GM23248 (cell line): Measurements from ENCODE around the gene CEL. TPM values are rescaled to one million over a fixed set of nuclear protein-coding genes. Genes with fewer than 3 reads are reported as not detected.

Experiments
- DNase-seq: peaks from one replicate; pipeline ENCODE4 v3.0.0-alpha.2; 2015
- H2AFZ ChIP-seq: fragments of 200-600 bp; sonication (generic); 2 replicates; pipeline ENCODE4 v1.6.1; 2016; ENCODE audit warnings: antibody characterized with exemption
- H3F3A ChIP-seq: fragments of 200-600 bp; sonication (generic); 2 replicates; pipeline ENCODE4 v1.6.1; 2016; ENCODE audit warnings: mild to moderate bottlenecking, antibody characterized with exemption, mixed run types; ENCODE audit not compliant: insufficient read depth
- H3K27ac ChIP-seq: fragments of 200-600 bp; sonication (generic); 2 replicates; pipeline ENCODE4 v1.5.1; 2016; ENCODE audit warnings: mild to moderate bottlenecking
- H3K27me3 ChIP-seq: fragments of 200-600 bp; sonication (generic); replicated peaks from 2 replicates; pipeline ENCODE4 v1.6.1; 2016; ENCODE audit warnings: mild to moderate bottlenecking; ENCODE audit not compliant: insufficient read depth
- H3K36me3 ChIP-seq: fragments of 200-600 bp; sonication (generic); 2 replicates; pipeline ENCODE4 v1.6.1; 2016; ENCODE audit warnings: low read depth, mild to moderate bottlenecking
- H3K4me1 ChIP-seq: fragments of 200-600 bp; sonication (generic); 2 replicates; pipeline ENCODE4 v1.6.1; 2016; ENCODE audit warnings: mild to moderate bottlenecking; ENCODE audit not compliant: insufficient read depth
- H3K4me2 ChIP-seq: fragments of 200-600 bp; sonication (generic); one replicate; pipeline ENCODE4 v1.6.1; 2016; ENCODE audit warnings: mild to moderate bottlenecking; ENCODE audit not compliant: unreplicated experiment
- H3K4me3 ChIP-seq: fragments of 200-600 bp; sonication (generic); 2 replicates; pipeline ENCODE4 v1.5.1; 2016; ENCODE audit warnings: mild to moderate bottlenecking
- H3K79me2 ChIP-seq: fragments of 200-600 bp; sonication (generic); 2 replicates; pipeline ENCODE4 v1.6.1; 2016; ENCODE audit warnings: mild to moderate bottlenecking; ENCODE audit not compliant: insufficient read depth
- H3K9ac ChIP-seq: fragments of 200-600 bp; sonication (generic); 2 replicates; pipeline ENCODE4 v1.6.1; 2016; ENCODE audit warnings: mild to moderate bottlenecking
- H3K9me2 ChIP-seq: fragments of 200-600 bp; sonication (generic); 2 replicates; pipeline ENCODE4 v1.6.1; 2016; ENCODE audit warnings: mixed run types, mild to moderate bottlenecking, moderate library complexity; ENCODE audit not compliant: insufficient read depth
- H3K9me3 ChIP-seq: fragments of 200-600 bp; sonication (generic); one replicate; pipeline ENCODE4 v1.6.1; 2017; ENCODE audit warnings: low read depth
- H4K20me1 ChIP-seq: fragments of 200-600 bp; sonication (generic); 2 replicates; pipeline ENCODE4 v1.6.0; 2016; ENCODE audit not compliant: insufficient read depth
- EZH2 ChIP-seq: fragments of 200-600 bp; sonication (generic); IDR thresholded peaks from 2 replicates; pipeline ENCODE4 v1.6.1; 2018; ENCODE audit warnings: antibody characterized with exemption, mild to moderate bottlenecking; ENCODE audit not compliant: insufficient read depth, poor library complexity, severe bottlenecking
- EZH2phosphoT487 ChIP-seq: fragments of 200-600 bp; sonication (generic); IDR thresholded peaks from 2 replicates; pipeline ENCODE4 v1.6.1; 2018; ENCODE audit warnings: antibody characterized with exemption, moderate library complexity, mild to moderate bottlenecking, low read depth; ENCODE audit not compliant: insufficient read depth
- WGBS, 2 experiments: methylation state at CpG; one replicate each; pipeline ENCODE4 v1.1.6; 2015 to 2017; ENCODE audit warnings: low lambda C conversion rate in 2 of 2, low coverage in 1 of 2; ENCODE audit errors: missing lambda C conversion rate in 2 of 2; 5-methylcytosine and 5-hydroxymethylcytosine counted together
- in situ Hi-C: fragments of 300-500 bp; cut with MboI; formaldehyde crosslinking; loops from 2 replicates; pipeline ENCODE4 v1.15.0; 2020
- polyA plus RNA-seq: library from polyadenylated mRNA; unstranded; fragments of >200 nt; fragmentation: Nextera tagmentation; extraction: Ambion mirVana; gene quantifications from 2 replicates; pipeline ENCODE4 v1.2.1, GENCODE V29; 2016
- total RNA-seq: library from RNA; depleted of rRNA; stranded (reverse); fragments of >200 nt; shearing (Covaris generic); gene quantifications from 2 replicates; pipeline ENCODE4 v1.2.3, GENCODE V29; 2014

The CEL gene
- total and polyA plus RNA-seq, 2 experiments from 2014 or later = 0.22 TPM; not detected in 1

- H3K36me3 ChIP-seq = 0 out of 2 replicates have a peak, but pooled peaks cover 1% of the 10 kb centered on the region
- H3K9me2 ChIP-seq = no peaks in the 10 kb centered on the region
- in situ Hi-C loops = loop anchor here (10.0 to 25.0 kb wide), 2 partner anchors 96 to 439 kb away; partner anchors contain the start of gene SLC2A6
Measured at GRCh38 chr9:133048595-133048994, 13.2 kb upstream of the CEL start.

DNA sequence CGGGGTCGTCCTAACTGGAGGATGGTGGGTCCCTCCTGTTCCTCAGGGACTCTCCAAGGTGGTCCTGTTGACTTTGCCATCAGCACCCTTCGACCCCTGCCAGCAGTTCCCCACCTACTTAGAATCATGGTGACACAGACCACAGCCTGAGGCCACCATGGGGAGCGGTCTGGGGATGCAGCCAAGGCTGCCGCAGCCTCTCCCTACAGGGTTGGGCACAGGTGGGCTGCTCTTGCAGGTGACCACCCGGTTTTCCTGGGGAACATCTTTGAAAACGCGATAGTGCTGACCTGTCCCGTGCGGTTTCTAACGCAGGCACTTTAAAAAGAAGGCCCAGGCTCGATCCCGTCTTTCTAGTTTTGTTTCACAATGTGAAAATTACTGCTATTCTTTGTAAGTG lies 12.7 kb upstream of the CEL start:
- WGBS, 2 experiments = 89 to 94% methylated on average over 13 of the region's 13 CpGs
- no peaks in the 10 kb centered on the region for H3K4me1 ChIP-seq
- no peaks in the 10 kb centered on the region for H3K9me3 ChIP-seq
- H3K27ac ChIP-seq = no peak overlapping the region
- H3K9me2 ChIP-seq = no peaks in the 10 kb centered on the region
- TF ChIP-seq EZH2phosphoT487 (no peak), EZH2 (no peak)
- no peaks in the 10 kb centered on the region for H3K27me3 ChIP-seq
- no peak overlapping the region for H3K9ac ChIP-seq
- in situ Hi-C loops = loop anchor here (10.0 to 25.0 kb wide), 2 partner anchors 96 to 438 kb away; partner anchors contain the start of gene SLC2A6
- DNase-seq = no peak
- no peak overlapping the region for H3K4me2 ChIP-seq
- no peak overlapping the region for H2AFZ ChIP-seq
- no peak overlapping the region for H3K4me3 ChIP-seq
- no peaks in the 10 kb centered on the region for H3F3A ChIP-seq
- H3K36me3 ChIP-seq = 0 out of 2 replicates have a peak, but pooled peaks cover 5% of the 10 kb centered on the region
- H4K20me1 ChIP-seq = no peaks in the 10 kb centered on the region
- no peaks in the 10 kb centered on the region for H3K79me2 ChIP-seq

More at GRCh38 chr9:133048595-133048994, 13.2 kb upstream of the CEL start:
- no peak overlapping the region for H2AFZ ChIP-seq
- no peaks in the 10 kb centered on the region for H3K4me1 ChIP-seq
- no peak overlapping the region for H3K9ac ChIP-seq
- H3K4me2 ChIP-seq = no peak overlapping the region
- H3K79me2 ChIP-seq = no peaks in the 10 kb centered on the region
- H3K4me3 ChIP-seq = no peak overlapping the region
- WGBS, 2 experiments = 89 to 97% methylated on average over 4 to 5 of the region's 5 CpGs
- peak; percentile 44 for DNase-seq
- H3F3A ChIP-seq = no peaks in the 10 kb centered on the region
- no peaks in the 10 kb centered on the region for H3K27me3 ChIP-seq
- no peaks in the 10 kb centered on the region for H3K9me3 ChIP-seq
- no peak overlapping the region for H3K27ac ChIP-seq
- H4K20me1 ChIP-seq = no peaks in the 10 kb centered on the region
- no peak for TF ChIP-seq EZH2phosphoT487
- no peak for TF ChIP-seq EZH2

DNA sequence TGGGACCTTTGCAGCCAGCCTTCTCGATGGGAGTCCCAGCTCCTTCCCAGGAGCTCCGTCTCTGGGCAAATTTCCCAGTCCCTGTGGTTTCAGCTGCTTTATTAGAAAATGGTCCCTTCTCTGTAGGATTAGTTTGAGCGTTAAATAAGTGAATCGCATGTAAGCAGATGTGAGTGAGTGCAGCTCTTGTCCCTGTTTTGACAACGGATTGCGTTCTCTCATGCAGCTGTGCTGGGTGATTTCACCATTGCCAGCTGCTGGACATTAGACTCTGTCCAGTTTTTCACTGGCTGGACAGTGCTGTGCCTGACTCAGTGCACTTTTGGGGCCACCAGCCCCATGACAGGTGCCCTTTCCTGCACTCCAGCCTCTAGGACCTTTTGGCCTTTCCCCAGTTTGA lies 11.6 kb upstream of the CEL start:
- no peaks in the 10 kb centered on the region for H3K79me2 ChIP-seq
- H3K9me3 ChIP-seq = no peaks in the 10 kb centered on the region
- H2AFZ ChIP-seq = no peak overlapping the region
- WGBS, 2 experiments = 78% methylated on average over 6 of the region's 6 CpGs
- no peak overlapping the region for H3K4me3 ChIP-seq
- no peaks in the 10 kb centered on the region for H3K27me3 ChIP-seq
- TF ChIP-seq EZH2phosphoT487 (no peak), EZH2 (no peak)
- H3K4me1 ChIP-seq = peaks cover 6% of the 10 kb centered on the region
- H3K9ac ChIP-seq = no peak overlapping the region
- H3K36me3 ChIP-seq = 0 out of 2 replicates have a peak, but pooled peaks cover 5% of the 10 kb centered on the region
- H3K4me2 ChIP-seq = no peak overlapping the region
- in situ Hi-C loops = no loop called here
- H3F3A ChIP-seq = no peaks in the 10 kb centered on the region
- no peaks in the 10 kb centered on the region for H3K9me2 ChIP-seq
- H4K20me1 ChIP-seq = no peaks in the 10 kb centered on the region
- DNase-seq = no peak
- H3K27ac ChIP-seq = no peak overlapping the region

GRCh38 chr9:133050781-133051180 lies 11.0 kb upstream of the CEL start:
- no peaks in the 10 kb centered on the region for H3K9me3 ChIP-seq
- WGBS, 2 experiments = 91 to 93% methylated on average over 10 of the region's 10 CpGs
- peaks cover 9% of the 10 kb centered on the region for H3K4me1 ChIP-seq
- H3K9me2 ChIP-seq = no peaks in the 10 kb centered on the region
- no peak overlapping the region for H2AFZ ChIP-seq
- H3K79me2 ChIP-seq = no peaks in the 10 kb centered on the region
- H3K4me3 ChIP-seq = no peak overlapping the region
- no peaks in the 10 kb centered on the region for H4K20me1 ChIP-seq
- no peak for TF ChIP-seq EZH2
- DNase-seq = no peak
- H3K4me2 ChIP-seq = no peak overlapping the region
- in situ Hi-C loops = no loop called here
- H3K27ac ChIP-seq = no peak overlapping the region
- no peak overlapping the region for H3K9ac ChIP-seq
- no peaks in the 10 kb centered on the region for H3K27me3 ChIP-seq
- H3F3A ChIP-seq = no peaks in the 10 kb centered on the region
- H3K36me3 ChIP-seq = 0 out of 2 replicates have a peak, but pooled peaks cover 5% of the 10 kb centered on the region
